Suprapubic skin (tissue), 4 donors: Measurements from ENCODE around the gene P2RY2. TPM values are rescaled to one million over a fixed set of nuclear protein-coding genes. Genes with fewer than 3 reads are reported as not detected.

Experiments
- DNase-seq, 2 donors: peaks; one replicate each; pipeline ENCODE4 v3.0.0-alpha.2; 2019; ENCODE audit warnings: low spot score in 2 of 2
- H3K27ac ChIP-seq: fragments of 200-600 bp; sonication (generic); one replicate; pipeline ENCODE4 v1.5.1; 2019
- H3K27me3 ChIP-seq: fragments of 200-600 bp; sonication (generic); one replicate; pipeline ENCODE4 v1.5.1; 2019
- H3K36me3 ChIP-seq: fragments of 200-600 bp; sonication (generic); one replicate; pipeline ENCODE4 v1.5.1; 2019
- H3K4me1 ChIP-seq: fragments of 200-600 bp; sonication (generic); one replicate; pipeline ENCODE4 v1.5.1; 2019
- H3K4me3 ChIP-seq: fragments of 200-600 bp; sonication (generic); one replicate; pipeline ENCODE4 v1.5.1; 2019; ENCODE audit warnings: mild to moderate bottlenecking
- H3K9me3 ChIP-seq: fragments of 200-600 bp; sonication (generic); one replicate; pipeline ENCODE4 v1.5.1; 2019
- CTCF ChIP-seq, 2 donors: fragments of 200-600 bp in 1 of 2; fragments of 450-650 bp in 1 of 2; sonication (generic) in 1 of 2; IDR thresholded peaks; one replicate each; pipeline ENCODE4 v1.5.1; 2016 to 2019; ENCODE audit warnings: antibody characterized with exemption in 2 of 2, mild to moderate bottlenecking in 1 of 2, moderate library complexity in 1 of 2
- EP300 ChIP-seq: sonication (generic); formaldehyde crosslinking; IDR thresholded peaks from one replicate; pipeline ENCODE4 v1.6.1; 2017; ENCODE audit warnings: antibody characterized with exemption
- POLR2A ChIP-seq, 2 donors: fragments of 450-650 bp; IDR thresholded peaks; one replicate each; pipeline ENCODE4 v1.6.1; 2017; ENCODE audit warnings: antibody characterized with exemption in 2 of 2, mild to moderate bottlenecking in 2 of 2, moderate library complexity in 2 of 2
- POLR2AphosphoS5 ChIP-seq, 3 donors: sonication (generic); formaldehyde crosslinking; IDR thresholded peaks; one replicate each; pipeline ENCODE4 v1.6.1; 2017; ENCODE audit warnings: antibody characterized with exemption in 3 of 3
- WGBS: methylation state at CpG from one replicate; pipeline ENCODE4 v1.1.5; 2018; 5-methylcytosine and 5-hydroxymethylcytosine counted together
- total RNA-seq, 4 donors: library from RNA; depleted of rRNA; stranded (reverse); fragments of >200 nt; gene quantifications; one replicate each; pipeline ENCODE4 v1.1.0, GENCODE V29; 2016

Gene P2RY2
- total RNA-seq, 4 donors from 2014 or later: 5.5 to 15.9 (median 12.8) TPM

- DNase-seq: no peak
- Histone ChIP-seq H3K27ac (no peak overlapping the region), H3K9me3 (no peaks in the 10 kb centered on the region), H3K27me3 (no peaks in the 10 kb centered on the region), H3K4me1 (peaks cover 12% of the 10 kb centered on the region), H3K4me3 (no peak overlapping the region), H3K36me3 (peaks cover 8% of the 10 kb centered on the region)
- WGBS: 65% methylated on average over 6 of the region's 6 CpGs
- TF ChIP-seq CTCF (IDR thresholded peaks at IDR 0.05): peak; percentile 10 to 46
- TF ChIP-seq EP300: no peak
Observed at GRCh38 chr11:73236854-73237253, 18.8 kb downstream of the P2RY2 start.

- no peaks in the 10 kb centered on the region for H3K27me3 ChIP-seq
- DNase-seq: peak in 1 of 2 donors; percentile 56
- WGBS: 67% methylated on average over 8 of the region's 10 CpGs
- TF ChIP-seq POLR2AphosphoS5 (IDR thresholded peaks at IDR 0.05) (no peak), POLR2A (IDR thresholded peaks at IDR 0.05) (no peak), EP300 (no peak), CTCF (IDR thresholded peaks at IDR 0.05) (no peak)
- H3K27ac ChIP-seq: no peak overlapping the region
- H3K9me3 ChIP-seq: no peaks in the 10 kb centered on the region
- no peak overlapping the region for H3K4me3 ChIP-seq
- peaks cover 8% of the 10 kb centered on the region for H3K36me3 ChIP-seq
- peaks cover 17% of the 10 kb centered on the region for H3K4me1 ChIP-seq
Observed at GRCh38 chr11:73237471-73238290, 19.6 kb downstream of the P2RY2 start.

DNA sequence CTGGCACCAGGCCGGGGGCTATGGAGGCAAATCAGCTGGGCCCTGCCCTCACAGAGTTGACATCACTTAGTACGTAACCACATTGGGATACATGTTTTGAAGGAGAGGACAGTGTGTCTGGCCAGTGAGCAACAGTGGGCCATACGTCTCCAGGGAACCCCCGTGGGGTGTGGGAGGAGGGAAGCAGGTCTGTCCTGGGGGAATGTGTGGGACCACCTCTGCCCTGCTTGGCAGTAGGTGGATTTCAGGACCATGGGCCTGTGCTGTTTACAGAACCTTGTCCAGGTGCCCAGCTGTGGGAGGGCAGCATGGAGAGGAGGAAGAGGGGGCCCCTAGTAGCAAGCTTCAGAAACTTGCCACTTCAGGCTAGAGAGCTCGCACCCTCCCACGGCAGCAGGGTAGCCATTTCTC is 21.0 kb downstream of the P2RY2 start:
- no peak overlapping the region for H3K27ac ChIP-seq
- no peaks in the 10 kb centered on the region for H3K27me3 ChIP-seq
- DNase-seq: peak in 1 of 2 donors; percentile 42
- peaks cover 8% of the 10 kb centered on the region for H3K36me3 ChIP-seq
- H3K4me3 ChIP-seq: no peak overlapping the region
- 91% methylated on average over 5 of the region's 6 CpGs for WGBS
- TF ChIP-seq CTCF (IDR thresholded peaks at IDR 0.05) (no peak), POLR2A (IDR thresholded peaks at IDR 0.05) (no peak), EP300 (no peak), POLR2AphosphoS5 (IDR thresholded peaks at IDR 0.05) (no peak)
- no peaks in the 10 kb centered on the region for H3K9me3 ChIP-seq
- peaks cover 22% of the 10 kb centered on the region for H3K4me1 ChIP-seq

DNA sequence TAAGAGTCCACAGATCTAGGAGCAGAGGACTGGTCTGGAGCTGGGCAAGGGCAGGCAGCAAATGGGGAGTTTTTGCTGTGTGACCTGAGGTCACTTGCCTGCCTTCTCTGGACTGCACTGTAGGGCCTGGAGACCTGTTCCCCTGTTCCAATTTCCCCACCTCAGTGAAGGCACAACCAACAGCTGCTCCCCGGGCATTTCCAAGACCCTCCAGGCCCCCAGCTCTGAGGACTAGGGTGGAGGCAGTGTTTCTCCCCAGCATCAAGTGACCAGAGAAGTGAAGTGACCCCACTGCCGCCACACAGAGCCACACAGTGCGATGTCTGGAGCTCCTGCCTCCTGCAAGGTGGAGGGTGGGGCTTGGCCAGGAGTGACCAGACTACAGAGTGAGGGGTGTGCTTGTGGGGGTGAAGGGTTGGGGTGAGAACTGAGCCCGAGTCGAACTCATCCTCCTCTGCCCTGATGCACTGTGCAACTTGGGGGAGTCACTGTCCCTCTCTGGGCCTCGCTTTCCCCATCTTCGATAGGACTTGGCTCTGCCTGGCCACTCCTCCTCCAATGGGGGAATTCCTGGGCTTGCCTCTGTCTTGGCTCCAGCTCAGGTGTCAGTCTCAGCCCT is 21.6 kb downstream of the P2RY2 start:
- no peak overlapping the region for H3K27ac ChIP-seq
- no peaks in the 10 kb centered on the region for H3K9me3 ChIP-seq
- WGBS: 73% methylated on average over 4 of the region's 7 CpGs
- H3K4me1 ChIP-seq: peaks cover 22% of the 10 kb centered on the region
- no peaks in the 10 kb centered on the region for H3K27me3 ChIP-seq
- DNase-seq: no peak
- H3K4me3 ChIP-seq: no peak overlapping the region
- no peak for TF ChIP-seq POLR2A (IDR thresholded peaks at IDR 0.05)
- no peak for TF ChIP-seq CTCF (IDR thresholded peaks at IDR 0.05)
- no peak for TF ChIP-seq EP300
- peaks cover 4% of the 10 kb centered on the region for H3K36me3 ChIP-seq

- no peaks in the 10 kb centered on the region for H3K36me3 ChIP-seq
- no peak overlapping the region for H3K27ac ChIP-seq
- no peak overlapping the region for H3K4me3 ChIP-seq
- 39% methylated on average over 3 of the region's 4 CpGs for WGBS
- DNase-seq: peak in 1 of 2 donors; percentile 59
- TF ChIP-seq CTCF (IDR thresholded peaks at IDR 0.05) (no peak), POLR2AphosphoS5 (IDR thresholded peaks at IDR 0.05) (no peak), EP300 (no peak), POLR2A (IDR thresholded peaks at IDR 0.05) (no peak)
- H3K9me3 ChIP-seq: no peaks in the 10 kb centered on the region
- H3K4me1 ChIP-seq: peaks cover 22% of the 10 kb centered on the region
- H3K27me3 ChIP-seq: no peaks in the 10 kb centered on the region
Observed at GRCh38 chr11:73240190-73240781, 22.2 kb downstream of the P2RY2 start.
